Heart left ventricle (tissue), 13 donors: Measurements from ENCODE around the gene NDP.

Experiments
- POLR2A ChIP-seq, 2 donors: fragments of 450-650 bp; IDR thresholded peaks; one replicate each; pipeline ENCODE4 v1.6.1; 2017; ENCODE audit warnings: antibody characterized with exemption in 2 of 2, mild to moderate bottlenecking in 2 of 2, moderate library complexity in 2 of 2
- TF ChIP-seq, protein P1 (sequence below), 12 donors: fragments of 200-600 bp; sonication (generic) in 4 of 12; IDR thresholded peaks; one replicate each; pipeline versions ENCODE4 v1.5.0 to v1.8.0; 2018 to 2022; ENCODE audit warnings: antibody characterized with exemption in 12 of 12, mild to moderate bottlenecking in 5 of 12
- donor health status: ischemic (EF 13 %, LVEDD 7.1; RV severe dilation, severe dysfunction).
- donor health status: DM: no; HTN: yes; CAD: no.
- donor health status: DM: no; HTN: no; CAD: no.
- donor health status: ischemic (EF 25% LVEDD 6.9; RV normal size, moderate dysfunction).
- donor health status: ischemic (EF 25% LVEDD 5.7; RV mildly dilated, moderate dysfunction).
- donor health status: ischemic (EF 35%, LVEDD 5.7; RV mildly dilated, moderate dysfunction).
- donor health status: nonischemic (EF 11% LVEDD 7.7; RV severe dilation, severe dysfunction).
- donor health status: DM: yes; HTN: yes; CAD: no.
- donor health status: PGD.
- donor health status: ischemic (EF 29% LVEDD 5.4; RV normal size, mild dysfunction).
- donor health status: nonischemic (EF 23%, LVEDD 6.1; RV moderate dilation, normal function).

DNA sequence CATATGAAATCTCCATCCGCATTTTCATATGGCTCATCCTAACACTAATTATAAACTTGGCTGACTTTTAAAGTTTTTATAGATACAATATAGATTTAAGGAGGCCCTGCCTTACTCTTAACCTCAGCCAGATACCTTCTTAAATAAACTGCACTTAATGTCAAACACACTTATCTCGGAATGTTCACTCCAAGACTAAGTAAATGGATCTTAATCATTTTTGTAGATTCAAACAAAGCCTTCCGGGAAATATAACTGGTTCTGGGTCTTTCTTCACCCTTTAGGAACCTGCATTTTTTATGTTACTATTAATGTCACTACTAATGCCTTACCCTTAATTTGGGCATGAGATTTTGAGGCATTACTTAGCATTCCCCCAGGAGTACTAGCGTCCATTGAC, 43.7 kb upstream of the NDP start:
- TF ChIP-seq, protein P1, sequence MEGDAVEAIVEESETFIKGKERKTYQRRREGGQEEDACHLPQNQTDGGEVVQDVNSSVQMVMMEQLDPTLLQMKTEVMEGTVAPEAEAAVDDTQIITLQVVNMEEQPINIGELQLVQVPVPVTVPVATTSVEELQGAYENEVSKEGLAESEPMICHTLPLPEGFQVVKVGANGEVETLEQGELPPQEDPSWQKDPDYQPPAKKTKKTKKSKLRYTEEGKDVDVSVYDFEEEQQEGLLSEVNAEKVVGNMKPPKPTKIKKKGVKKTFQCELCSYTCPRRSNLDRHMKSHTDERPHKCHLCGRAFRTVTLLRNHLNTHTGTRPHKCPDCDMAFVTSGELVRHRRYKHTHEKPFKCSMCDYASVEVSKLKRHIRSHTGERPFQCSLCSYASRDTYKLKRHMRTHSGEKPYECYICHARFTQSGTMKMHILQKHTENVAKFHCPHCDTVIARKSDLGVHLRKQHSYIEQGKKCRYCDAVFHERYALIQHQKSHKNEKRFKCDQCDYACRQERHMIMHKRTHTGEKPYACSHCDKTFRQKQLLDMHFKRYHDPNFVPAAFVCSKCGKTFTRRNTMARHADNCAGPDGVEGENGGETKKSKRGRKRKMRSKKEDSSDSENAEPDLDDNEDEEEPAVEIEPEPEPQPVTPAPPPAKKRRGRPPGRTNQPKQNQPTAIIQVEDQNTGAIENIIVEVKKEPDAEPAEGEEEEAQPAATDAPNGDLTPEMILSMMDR (IDR thresholded peaks at IDR 0.05): no peak
- TF ChIP-seq POLR2A (IDR thresholded peaks at IDR 0.05): no peak
